HepG2 (cell line): ENCODE results near the gene STRN4. TPM values are rescaled to one million over a fixed set of nuclear protein-coding genes. Genes with fewer than 3 reads are reported as not detected.

ENCODE experiments used
- ATAC-seq: fragments of 200-7000 bp; cut with Tn5 transposase; 3 replicates; pipeline ENCODE4 v1.9.1; 2020; ENCODE audit warnings: mild to moderate bottlenecking, moderate library complexity
- BruUV-seq: library from RNA; stranded (reverse); fragments of 400-500 nt; replicated peaks from 2 replicates; lab custom pipeline; 2021; lab: Mats Ljungman, UMichigan
- CTCF ChIA-PET: fragments of 300-600 bp; formaldehyde crosslinking; extraction: SDS; loops from one replicate; lab custom pipeline; 2021; ENCODE audit warnings: low total read pairs, inconsistent platforms, low intra/inter-chr PET ratio; lab: Yijun Ruan, JAX
- POLR2A ChIA-PET: fragments of 350-600 bp; sonication (Branson Sonifier 250); formaldehyde crosslinking; loops from one replicate; lab custom pipeline; 2020; ENCODE audit warnings: antibody characterized with exemption, inconsistent platforms; lab: Yijun Ruan, JAX
- DNase-seq: peaks from one replicate; pipeline ENCODE4 v3.0.0-alpha.2; 2015; ENCODE audit warnings: low spot score
- FAIRE-seq: peaks from 3 replicates; lab custom pipeline; 2011; peaks lifted over from hg19 to GRCh38; lab: Jason Lieb, UNC
- H2AFZ ChIP-seq: one replicate; pipeline ENCODE4 v1.6.1; 2011; ENCODE audit warnings: low read length, inconsistent platforms
- H3K27ac ChIP-seq: fragments of 300-600 bp; 3 replicates; pipeline ENCODE4 v1.8.0; 2011; ENCODE audit warnings: mixed run types, mild to moderate bottlenecking, mixed read lengths, low read length, inconsistent platforms; ENCODE audit not compliant: insufficient read depth; ENCODE audit errors: extremely low read length
- H3K27me3 ChIP-seq, 2 experiments: fragments of 200-600 bp in 1 of 2; 2 replicates in 1 of 2; 3 replicates in 1 of 2; pipeline versions ENCODE4 v1.6.0 to v1.8.0; 2011; ENCODE audit warnings: low read length in 2 of 2, mild to moderate bottlenecking in 2 of 2, moderate library complexity in 2 of 2, inconsistent platforms in 1 of 2; ENCODE audit not compliant: insufficient read depth in 2 of 2, control insufficient read depth in 1 of 2
- H3K36me3 ChIP-seq, 2 experiments: fragments of 200-600 bp in 1 of 2; replicated peaks in 1 of 2; 2 replicates in 1 of 2; 3 replicates in 1 of 2; pipeline versions ENCODE4 v1.5.1 to v1.8.0; 2011; ENCODE audit warnings: low read length in 2 of 2, inconsistent platforms in 1 of 2; ENCODE audit not compliant: insufficient read depth in 2 of 2, control insufficient read depth in 1 of 2
- H3K4me1 ChIP-seq: 2 replicates; pipeline ENCODE4 v1.5.1; 2012; ENCODE audit warnings: low read length, inconsistent platforms; ENCODE audit not compliant: insufficient read depth
- H3K4me2 ChIP-seq: 2 replicates; pipeline ENCODE4 v1.6.0; 2011; ENCODE audit warnings: low read depth, low read length, inconsistent platforms
- H3K4me3 ChIP-seq, 3 experiments: fragments of 200-600 bp in 1 of 3; sonication (generic), shearing (Covaris generic) in 1 of 3; replicated peaks in 1 of 3; 2 replicates each; pipeline ENCODE4 v1.5.1; 2011 to 2016; ENCODE audit warnings: low read length in 3 of 3, inconsistent platforms in 2 of 3, low read depth in 2 of 3, mild to moderate bottlenecking in 2 of 3, control low read depth in 1 of 3, mixed read lengths in 1 of 3; ENCODE audit not compliant: insufficient read depth in 1 of 3
- H3K79me2 ChIP-seq: one replicate; pipeline ENCODE4 v1.6.1; 2011; ENCODE audit warnings: low read length, inconsistent platforms; ENCODE audit not compliant: insufficient read depth
- H3K9ac ChIP-seq: 2 replicates; pipeline ENCODE4 v1.6.0; 2011; ENCODE audit warnings: mild to moderate bottlenecking, low read depth, low read length, inconsistent platforms; ENCODE audit not compliant: insufficient read depth
- H3K9me3 ChIP-seq: 2 replicates; pipeline ENCODE4 v1.5.1; 2012; ENCODE audit warnings: mild to moderate bottlenecking, low read length
- H4K20me1 ChIP-seq: 2 replicates; pipeline ENCODE4 v1.6.0; 2011; ENCODE audit warnings: inconsistent platforms, mild to moderate bottlenecking, low read length, moderate library complexity; ENCODE audit not compliant: insufficient read depth
- AGO2 ChIP-seq: fragments of 200-400 bp; formaldehyde crosslinking; optimal IDR thresholded peaks from 2 replicates; pipeline ENCODE3; 2017; ENCODE audit warnings: mild to moderate bottlenecking, low read depth, low read length, moderate library complexity
- AKAP8 ChIP-seq: sonication (generic); formaldehyde crosslinking; IDR thresholded peaks from 2 replicates; pipeline ENCODE4 v1.5.1; 2020; ENCODE audit warnings: mild to moderate bottlenecking, missing genetic modification reagents
- BCL6 ChIP-seq: IDR thresholded peaks from 2 replicates; pipeline ENCODE4 v1.6.1; 2016; ENCODE audit warnings: missing genetic modification reagents, missing compliant biosample characterization
- HES4 ChIP-seq: sonication (generic); formaldehyde crosslinking; IDR thresholded peaks from 2 replicates; pipeline ENCODE4 v1.9.0; 2021; ENCODE audit warnings: mild to moderate bottlenecking, missing genetic modification reagents, borderline replicate concordance
- POLR2A ChIP-seq, 2 experiments: IDR thresholded peaks; 2 replicates each; pipeline ENCODE4 v1.6.1; 2011; ENCODE audit warnings: low read depth in 2 of 2, low read length in 2 of 2, mild to moderate bottlenecking in 1 of 2, moderate library complexity in 1 of 2; ENCODE audit not compliant: insufficient read depth in 1 of 2
- ZMYM3 ChIP-seq: sonication (generic); formaldehyde crosslinking; IDR thresholded peaks from 2 replicates; pipeline ENCODE4 v1.5.1; 2020; ENCODE audit warnings: mild to moderate bottlenecking, missing genetic modification reagents
- ZNF160 ChIP-seq: sonication (generic); formaldehyde crosslinking; IDR thresholded peaks from 2 replicates; pipeline ENCODE4 v1.8.0; 2022; ENCODE audit warnings: mild to moderate bottlenecking, inconsistent platforms, missing genetic modification reagents
- ZNF713 ChIP-seq: sonication (generic); formaldehyde crosslinking; IDR thresholded peaks from 2 replicates; pipeline ENCODE4 v1.4.0; 2020; ENCODE audit warnings: mild to moderate bottlenecking, missing genetic modification reagents
- WGBS: methylation state at CpG from one replicate; pipeline ENCODE4 v1.1.6; 2017; ENCODE audit warnings: low lambda C conversion rate; 5-methylcytosine and 5-hydroxymethylcytosine counted together
- in situ Hi-C: cut with HindIII; loops from 2 replicates; pipeline ENCODE4 v1.10.0; 2017; ENCODE audit warnings: low pct_unique_long_range_greater_than_20kb; ENCODE audit not compliant: extremely low pct_ligation_motif_present
- intact Hi-C: fragments of 100-400 bp; cut with micrococcal nuclease; formaldehyde crosslinking; loops from one replicate; pipeline ENCODE4 v1.10.0; 2022; ENCODE audit not compliant: unreplicated experiment
- polyA plus RNA-seq, 8 experiments: library from polyadenylated mRNA; depleted of rRNA in 3 of 8; stranded (reverse) in 7 of 8; unstranded in 1 of 8; fragments of >200 nt; fragmentation: Illumina TruSeq in 4 of 8; extraction: Trizol in 4 of 8; gene quantifications; 2 replicates each; pipeline versions ENCODE4 v1.2.1 to v1.2.3, GENCODE V29; 2011 to 2016; ENCODE audit warnings: low read depth in 4 of 8, missing spikeins in 1 of 8, mixed read lengths in 1 of 8; ENCODE audit not compliant: insufficient read depth in 1 of 8
- total RNA-seq, 5 experiments: library from RNA; depleted of rRNA; stranded (reverse); fragments of >200 nt; fragmentation: Illumina TruSeq; extraction: Trizol; gene quantifications; 2 replicates each; pipeline ENCODE4 v1.2.3, GENCODE V29; 2016; ENCODE audit warnings: low read depth in 1 of 5
- TF ChIP-seq, protein P1 (sequence below): sonication (generic); formaldehyde crosslinking; IDR thresholded peaks from 2 replicates; pipeline ENCODE4 v1.4.0; 2020; ENCODE audit warnings: low read depth, mild to moderate bottlenecking, missing genetic modification reagents
- TF ChIP-seq, protein P2 (sequence below): sonication (generic); formaldehyde crosslinking; IDR thresholded peaks from 2 replicates; pipeline ENCODE4 v1.5.1; 2020; ENCODE audit warnings: mild to moderate bottlenecking, missing genetic modification reagents, borderline replicate concordance

STRN4 gene
- total and polyA plus RNA-seq, 2 of the 13 experiments (the other 11 are each of a cell fraction or from before 2014, with no cell fraction given): 43.1 to 57.3 TPM

DNA sequence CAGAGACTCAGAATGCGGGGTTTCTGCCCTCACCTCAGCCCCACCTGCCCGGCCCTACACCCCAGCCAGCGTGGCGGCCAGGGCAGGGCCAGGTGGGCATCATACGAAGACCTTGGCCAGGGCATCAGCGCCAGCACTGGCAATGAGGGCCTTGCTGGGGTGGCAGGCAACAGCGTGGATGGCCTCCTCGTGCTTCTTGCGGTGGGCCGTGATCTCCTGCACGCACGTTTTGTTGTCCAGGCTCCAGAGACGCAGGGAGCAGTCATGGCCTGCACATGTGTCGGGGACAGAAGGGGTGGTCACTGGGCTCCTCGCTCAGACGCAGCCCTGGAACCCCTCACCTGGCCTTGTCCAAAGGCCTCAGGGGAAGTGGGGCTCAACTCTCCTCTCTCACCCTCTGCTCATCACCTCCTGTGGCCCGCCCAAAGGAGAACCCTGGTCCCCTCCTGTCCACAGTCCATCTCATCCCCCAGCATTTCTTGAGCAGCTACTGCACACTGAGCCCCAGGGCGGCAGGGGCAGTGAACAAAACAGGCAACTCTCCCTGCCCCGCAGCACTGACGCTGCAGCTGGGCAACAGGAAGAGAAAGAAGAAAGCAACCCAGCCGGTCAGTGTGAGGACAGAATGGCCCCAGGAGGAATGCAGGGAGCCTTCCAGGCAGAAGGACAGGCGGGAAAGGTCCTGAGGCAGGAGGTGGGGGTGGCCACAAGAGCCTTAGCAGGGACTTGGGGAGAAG lies 25.6 kb downstream of the STRN4 start:
- Histone ChIP-seq H3K27ac (no peak overlapping the region), H3K79me2 (peaks cover 10% of the 10 kb centered on the region), H2AFZ (no peak overlapping the region), H3K27me3 (no peaks in the 10 kb centered on the region; a peak in 1 of 5 replicates), H3K36me3 (peaks cover 23 to 41% of the 10 kb centered on the region in 2 experiments), H4K20me1 (no peaks in the 10 kb centered on the region), H3K4me3 (no peak overlapping the region), H3K4me2 (no peak overlapping the region), H3K9me3 (no peaks in the 10 kb centered on the region), H3K9ac (no peak overlapping the region), H3K4me1 (peaks cover 19% of the 10 kb centered on the region)
- TF ChIP-seq BCL6 (CRISPR knock-in tag) (no peak), AGO2 (peak; percentile 44), POLR2A (IDR thresholded peaks at IDR 0.05; ENCODE audit: insufficient read depth in 1 of 2, low read depth in 2 of 2, low read length in 2 of 2) (0 out of 4 replicates have a peak, but pooled peaks of 1 of the 2 experiments have one; percentile 18)
- TF ChIP-seq, protein P1, sequence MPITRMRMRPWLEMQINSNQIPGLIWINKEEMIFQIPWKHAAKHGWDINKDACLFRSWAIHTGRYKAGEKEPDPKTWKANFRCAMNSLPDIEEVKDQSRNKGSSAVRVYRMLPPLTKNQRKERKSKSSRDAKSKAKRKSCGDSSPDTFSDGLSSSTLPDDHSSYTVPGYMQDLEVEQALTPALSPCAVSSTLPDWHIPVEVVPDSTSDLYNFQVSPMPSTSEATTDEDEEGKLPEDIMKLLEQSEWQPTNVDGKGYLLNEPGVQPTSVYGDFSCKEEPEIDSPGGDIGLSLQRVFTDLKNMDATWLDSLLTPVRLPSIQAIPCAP (CRISPR knock-in tag): no peak
- ChIA-PET POLR2A (no interaction called here), CTCF (no interaction called here)
- intact Hi-C loops (no loop called here), in situ Hi-C loops (no loop called here)
- DNase-seq: no peak
- FAIRE-seq: no peak
- 94% methylated on average over 17 of the region's 22 CpGs for WGBS
- ATAC-seq: no peak
- BruUV-seq: no TSS peak

DNA sequence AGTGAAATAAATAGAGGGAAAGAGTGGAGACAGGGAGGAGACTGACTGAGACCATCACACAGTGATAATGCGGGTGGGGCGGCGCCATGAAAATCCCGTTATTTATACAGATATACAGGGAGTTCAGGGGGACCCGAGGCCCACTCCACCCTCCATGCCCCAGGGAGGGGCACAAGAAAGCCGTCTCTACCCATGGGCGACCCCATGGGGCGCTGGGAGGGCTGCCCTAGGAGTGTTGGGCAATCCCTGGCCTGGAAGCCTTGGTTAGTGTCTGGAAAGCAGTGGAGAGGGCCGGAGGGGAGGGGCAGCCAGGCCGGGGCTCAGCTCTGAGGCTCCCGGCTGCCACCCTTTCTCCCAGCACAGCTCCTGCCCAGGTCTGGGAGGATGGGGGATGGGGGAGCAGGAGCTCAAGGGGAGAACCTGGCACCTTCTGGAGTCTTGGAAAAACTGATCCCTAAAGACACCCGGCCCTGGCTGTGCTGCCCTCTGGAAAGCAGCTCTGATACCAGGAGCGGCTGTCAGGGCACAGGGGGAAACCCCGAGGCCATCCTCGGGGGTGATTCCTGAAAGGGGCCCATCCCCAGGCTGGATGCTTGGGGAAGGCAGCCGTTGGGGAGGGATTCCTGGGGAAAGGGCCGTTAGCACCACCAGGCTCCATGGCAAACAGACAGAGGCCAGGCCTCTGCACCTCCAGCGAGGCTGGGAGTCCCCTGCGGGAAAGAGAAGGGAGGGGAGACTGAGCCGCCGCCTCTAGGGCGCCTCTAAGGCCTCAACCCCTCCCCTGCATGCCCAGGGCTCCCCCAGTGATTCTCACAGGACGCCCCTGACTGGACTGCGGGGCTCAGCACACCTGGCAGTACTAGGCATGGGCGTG lies 26.4 kb downstream of the STRN4 start:
- no TSS peak for BruUV-seq
- H4K20me1 ChIP-seq: no peaks in the 10 kb centered on the region
- no peaks in the 10 kb centered on the region for H3K9me3 ChIP-seq
- no peak overlapping the region for H3K4me2 ChIP-seq
- H3K36me3 ChIP-seq: peaks cover 17 to 33% of the 10 kb centered on the region in 2 experiments
- POLR2A ChIA-PET: no interaction called here
- FAIRE-seq: no peak
- H3K4me1 ChIP-seq: peaks cover 26% of the 10 kb centered on the region
- H3K4me3 ChIP-seq: no peak overlapping the region
- 92% methylated on average over 17 of the region's 25 CpGs for WGBS
- intact Hi-C loops: no loop called here
- H3K27me3 ChIP-seq: no peaks in the 10 kb centered on the region; a peak in 1 of 5 replicates
- no peak for DNase-seq
- H2AFZ ChIP-seq: no peak overlapping the region
- H3K9ac ChIP-seq: no peak overlapping the region
- no peak overlapping the region for H3K27ac ChIP-seq
- H3K79me2 ChIP-seq: peaks cover 18% of the 10 kb centered on the region
- in situ Hi-C loops: no loop called here
- CTCF ChIA-PET: no interaction called here
- ATAC-seq: no peak
- TF ChIP-seq ZNF713 (CRISPR knock-in tag): no peak
- no peak for TF ChIP-seq ZNF160 (CRISPR knock-in tag)
- TF ChIP-seq, protein P2, sequence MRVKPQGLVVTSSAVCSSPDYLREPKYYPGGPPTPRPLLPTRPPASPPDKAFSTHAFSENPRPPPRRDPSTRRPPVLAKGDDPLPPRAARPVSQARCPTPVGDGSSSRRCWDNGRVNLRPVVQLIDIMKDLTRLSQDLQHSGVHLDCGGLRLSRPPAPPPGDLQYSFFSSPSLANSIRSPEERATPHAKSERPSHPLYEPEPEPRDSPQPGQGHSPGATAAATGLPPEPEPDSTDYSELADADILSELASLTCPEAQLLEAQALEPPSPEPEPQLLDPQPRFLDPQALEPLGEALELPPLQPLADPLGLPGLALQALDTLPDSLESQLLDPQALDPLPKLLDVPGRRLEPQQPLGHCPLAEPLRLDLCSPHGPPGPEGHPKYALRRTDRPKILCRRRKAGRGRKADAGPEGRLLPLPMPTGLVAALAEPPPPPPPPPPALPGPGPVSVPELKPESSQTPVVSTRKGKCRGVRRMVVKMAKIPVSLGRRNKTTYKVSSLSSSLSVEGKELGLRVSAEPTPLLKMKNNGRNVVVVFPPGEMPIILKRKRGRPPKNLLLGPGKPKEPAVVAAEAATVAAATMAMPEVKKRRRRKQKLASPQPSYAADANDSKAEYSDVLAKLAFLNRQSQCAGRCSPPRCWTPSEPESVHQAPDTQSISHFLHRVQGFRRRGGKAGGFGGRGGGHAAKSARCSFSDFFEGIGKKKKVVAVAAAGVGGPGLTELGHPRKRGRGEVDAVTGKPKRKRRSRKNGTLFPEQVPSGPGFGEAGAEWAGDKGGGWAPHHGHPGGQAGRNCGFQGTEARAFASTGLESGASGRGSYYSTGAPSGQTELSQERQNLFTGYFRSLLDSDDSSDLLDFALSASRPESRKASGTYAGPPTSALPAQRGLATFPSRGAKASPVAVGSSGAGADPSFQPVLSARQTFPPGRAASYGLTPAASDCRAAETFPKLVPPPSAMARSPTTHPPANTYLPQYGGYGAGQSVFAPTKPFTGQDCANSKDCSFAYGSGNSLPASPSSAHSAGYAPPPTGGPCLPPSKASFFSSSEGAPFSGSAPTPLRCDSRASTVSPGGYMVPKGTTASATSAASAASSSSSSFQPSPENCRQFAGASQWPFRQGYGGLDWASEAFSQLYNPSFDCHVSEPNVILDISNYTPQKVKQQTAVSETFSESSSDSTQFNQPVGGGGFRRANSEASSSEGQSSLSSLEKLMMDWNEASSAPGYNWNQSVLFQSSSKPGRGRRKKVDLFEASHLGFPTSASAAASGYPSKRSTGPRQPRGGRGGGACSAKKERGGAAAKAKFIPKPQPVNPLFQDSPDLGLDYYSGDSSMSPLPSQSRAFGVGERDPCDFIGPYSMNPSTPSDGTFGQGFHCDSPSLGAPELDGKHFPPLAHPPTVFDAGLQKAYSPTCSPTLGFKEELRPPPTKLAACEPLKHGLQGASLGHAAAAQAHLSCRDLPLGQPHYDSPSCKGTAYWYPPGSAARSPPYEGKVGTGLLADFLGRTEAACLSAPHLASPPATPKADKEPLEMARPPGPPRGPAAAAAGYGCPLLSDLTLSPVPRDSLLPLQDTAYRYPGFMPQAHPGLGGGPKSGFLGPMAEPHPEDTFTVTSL: no peak
- no peak for TF ChIP-seq ZMYM3 (CRISPR knock-in tag)
- TF ChIP-seq AKAP8 (CRISPR knock-in tag): no peak
- TF ChIP-seq HES4 (CRISPR knock-in tag): no peak
